Measurements from ENCODE around the gene RIMS1. TPM values are rescaled to one million over a fixed set of nuclear protein-coding genes. Genes with fewer than 3 reads are reported as not detected.
A peak's percentile ranks its signal among the peaks of the same experiment; 100 is the strongest.
"Not testable (repeated sequence)": the region's sequence is repeated elsewhere in the genome, so short reads cannot be mapped to it uniquely, and the experiment has no call there.

Gene RIMS1
- total RNA-seq, 1 donor from 2014 or later: 1.8 TPM

- DNase-seq: no peak
Measured at GRCh38 chr6:71983131-71983530, 96.8 kb downstream of the RIMS1 start.

- no peak for DNase-seq
Measured at GRCh38 chr6:71994705-71995271, 108.4 kb downstream of the RIMS1 start.

- DNase-seq: no peak
Measured at GRCh38 chr6:71997341-71997740, 111.0 kb downstream of the RIMS1 start.

- DNase-seq: no peak
Measured at GRCh38 chr6:72002415-72002814, 116.1 kb downstream of the RIMS1 start.

GRCh38 chr6:72006591-72006990, 120.2 kb downstream of the RIMS1 start:
- DNase-seq: not testable (repeated sequence)

- no peak for DNase-seq
Measured at GRCh38 chr6:72022830-72023229, 136.5 kb downstream of the RIMS1 start.

GRCh38 chr6:72031471-72031870, 145.1 kb downstream of the RIMS1 start:
- no peak for DNase-seq

GRCh38 chr6:72032086-72032485, 145.7 kb downstream of the RIMS1 start:
- DNase-seq: no peak

- DNase-seq: no peak
Measured at GRCh38 chr6:72035486-72035885, 149.1 kb downstream of the RIMS1 start.

- no peak for DNase-seq
Measured at GRCh38 chr6:72035966-72036365, 149.6 kb downstream of the RIMS1 start.

GRCh38 chr6:72037006-72037405, 150.7 kb downstream of the RIMS1 start:
- DNase-seq: no peak

- DNase-seq: no peak
Measured at GRCh38 chr6:72040111-72040510, 153.8 kb downstream of the RIMS1 start.

GRCh38 chr6:72042088-72042487, 155.7 kb downstream of the RIMS1 start:
- DNase-seq: no peak

- no peak for DNase-seq
Measured at GRCh38 chr6:72048080-72048479, 161.7 kb downstream of the RIMS1 start.

- DNase-seq: no peak
Measured at GRCh38 chr6:72049376-72049775, 163.0 kb downstream of the RIMS1 start.

GRCh38 chr6:72061286-72061685, 174.9 kb downstream of the RIMS1 start:
- no peak for DNase-seq

- no peak for DNase-seq
Measured at GRCh38 chr6:72064399-72064975, 178.1 kb downstream of the RIMS1 start.

- no peak for DNase-seq
Measured at GRCh38 chr6:72078096-72078495, 191.7 kb downstream of the RIMS1 start.

GRCh38 chr6:72080260-72080941, 194.1 kb downstream of the RIMS1 start:
- DNase-seq: no peak

- no peak for DNase-seq
Measured at GRCh38 chr6:72081871-72082270, 195.5 kb downstream of the RIMS1 start.

GRCh38 chr6:72083976-72084375, 197.6 kb downstream of the RIMS1 start:
- no peak for DNase-seq

GRCh38 chr6:72084992-72085569, 198.7 kb downstream of the RIMS1 start:
- DNase-seq: peak; percentile 10

GRCh38 chr6:72094506-72094905, 208.2 kb downstream of the RIMS1 start:
- no peak for DNase-seq

GRCh38 chr6:72102561-72102960, 216.2 kb downstream of the RIMS1 start:
- DNase-seq: no peak

Measured in skin of body (tissue), 2 donors.